ENCODE data around the gene NUP50.

Gene NUP50

DNA sequence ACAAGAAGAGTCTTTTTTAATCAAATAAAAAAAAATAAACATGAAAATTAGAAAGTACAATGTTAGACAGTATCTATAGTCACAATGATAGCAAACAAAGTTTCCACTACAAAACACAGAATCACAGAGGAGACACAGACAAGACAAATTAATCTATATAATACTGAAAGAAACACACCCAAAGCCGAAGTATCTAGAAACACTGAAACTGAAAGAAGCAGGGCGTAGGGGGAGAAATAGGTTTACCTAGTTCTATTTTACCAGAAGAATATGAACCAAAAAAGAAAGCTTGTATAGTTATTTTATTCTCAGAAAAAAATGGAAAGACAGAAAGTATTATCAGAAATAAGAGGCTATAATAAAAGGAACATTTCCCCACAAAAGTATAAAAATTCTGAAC lies 27.1 kb upstream of the NUP50 start:
- TF ChIP-seq, protein P1, sequence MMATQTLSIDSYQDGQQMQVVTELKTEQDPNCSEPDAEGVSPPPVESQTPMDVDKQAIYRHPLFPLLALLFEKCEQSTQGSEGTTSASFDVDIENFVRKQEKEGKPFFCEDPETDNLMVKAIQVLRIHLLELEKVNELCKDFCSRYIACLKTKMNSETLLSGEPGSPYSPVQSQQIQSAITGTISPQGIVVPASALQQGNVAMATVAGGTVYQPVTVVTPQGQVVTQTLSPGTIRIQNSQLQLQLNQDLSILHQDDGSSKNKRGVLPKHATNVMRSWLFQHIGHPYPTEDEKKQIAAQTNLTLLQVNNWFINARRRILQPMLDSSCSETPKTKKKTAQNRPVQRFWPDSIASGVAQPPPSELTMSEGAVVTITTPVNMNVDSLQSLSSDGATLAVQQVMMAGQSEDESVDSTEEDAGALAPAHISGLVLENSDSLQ (IDR thresholded peaks at IDR 0.05): no peak
- TF ChIP-seq ELF4 (IDR thresholded peaks at IDR 0.05) (no peak), SP1 (IDR thresholded peaks at IDR 0.05) (no peak), FOXK2 (IDR thresholded peaks at IDR 0.05) (no peak), ARNT (IDR thresholded peaks at IDR 0.05) (no peak), FOXA1 (IDR thresholded peaks at IDR 0.05) (no peak)
- ChIA-PET POLR2A (no interaction called here), CTCF (no interaction called here)
- no peak for DNase-seq (ENCODE audit: extremely low spot score)

DNA sequence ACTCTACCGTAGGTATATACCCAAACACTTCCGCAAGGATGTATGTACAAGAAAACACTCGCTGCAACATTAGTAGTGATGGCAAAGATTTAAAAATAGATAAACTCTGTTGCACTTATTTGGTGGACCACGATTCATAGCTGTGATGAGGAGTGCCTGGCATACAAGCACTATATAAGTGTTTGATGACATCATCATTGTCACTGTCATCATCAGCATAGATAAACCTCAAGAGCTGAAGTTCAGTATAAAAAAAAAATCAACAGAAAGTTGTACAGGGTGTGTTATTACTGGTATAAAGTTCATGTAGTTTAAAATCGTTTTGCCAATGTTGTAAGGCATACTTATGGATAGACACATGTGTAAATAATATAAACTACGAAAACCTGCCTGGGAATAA lies 24.0 kb upstream of the NUP50 start:
- TF ChIP-seq, protein P1 (IDR thresholded peaks at IDR 0.05): no peak
- no peak for TF ChIP-seq LEF1 (IDR thresholded peaks at IDR 0.05; ENCODE audit: borderline replicate concordance)
- TF ChIP-seq SP1 (IDR thresholded peaks at IDR 0.05): no peak
- TF ChIP-seq HDGF (IDR thresholded peaks at IDR 0.05; ENCODE audit: borderline replicate concordance): no peak
- TF ChIP-seq NFRKB (IDR thresholded peaks at IDR 0.05): no peak
- no peak for TF ChIP-seq TARDBP (IDR thresholded peaks at IDR 0.05)
- TF ChIP-seq ELF4 (IDR thresholded peaks at IDR 0.05): no peak
- no peak for TF ChIP-seq ARNT (IDR thresholded peaks at IDR 0.05)
- TF ChIP-seq ZNF384 (IDR thresholded peaks at IDR 0.05): no peak
- no peak for TF ChIP-seq FOXA1 (IDR thresholded peaks at IDR 0.05)
- no peak for TF ChIP-seq FOXM1 (IDR thresholded peaks at IDR 0.05; ENCODE audit: borderline replicate concordance)
- TF ChIP-seq SUZ12 (IDR thresholded peaks at IDR 0.05): no peak
- no peak for TF ChIP-seq BHLHE40 (IDR thresholded peaks at IDR 0.05; ENCODE audit: borderline replicate concordance)
- TF ChIP-seq CTBP1 (IDR thresholded peaks at IDR 0.05; ENCODE audit: borderline replicate concordance): no peak
- TF ChIP-seq FOXK2 (IDR thresholded peaks at IDR 0.05): no peak
- no peak for DNase-seq (ENCODE audit: extremely low spot score)
- ChIA-PET CTCF (no interaction called here), POLR2A (no interaction called here)

DNA sequence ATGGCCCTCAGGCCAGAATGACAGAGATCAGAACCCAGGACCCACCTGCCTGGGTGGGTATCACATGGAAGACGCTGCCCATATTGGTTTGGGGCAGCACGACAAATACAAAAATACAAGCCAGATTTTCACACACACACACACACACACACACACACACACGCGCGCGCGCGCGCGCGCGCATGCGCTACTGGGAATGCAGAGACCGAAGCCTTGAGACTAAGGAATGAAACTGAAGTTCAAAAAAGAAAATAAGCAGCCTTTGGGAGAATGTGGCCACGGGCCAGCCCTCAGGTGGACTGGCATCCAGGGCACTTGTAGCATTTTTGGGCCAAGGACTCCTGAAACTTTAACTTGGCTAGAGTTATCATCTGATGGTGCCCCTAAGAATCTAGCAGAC lies 21.3 kb upstream of the NUP50 start:
- no peak for DNase-seq (ENCODE audit: extremely low spot score)
- CTCF ChIA-PET: no interaction called here
- no peak for TF ChIP-seq CTBP1 (IDR thresholded peaks at IDR 0.05; ENCODE audit: borderline replicate concordance)
- POLR2A ChIA-PET: no interaction called here

DNA sequence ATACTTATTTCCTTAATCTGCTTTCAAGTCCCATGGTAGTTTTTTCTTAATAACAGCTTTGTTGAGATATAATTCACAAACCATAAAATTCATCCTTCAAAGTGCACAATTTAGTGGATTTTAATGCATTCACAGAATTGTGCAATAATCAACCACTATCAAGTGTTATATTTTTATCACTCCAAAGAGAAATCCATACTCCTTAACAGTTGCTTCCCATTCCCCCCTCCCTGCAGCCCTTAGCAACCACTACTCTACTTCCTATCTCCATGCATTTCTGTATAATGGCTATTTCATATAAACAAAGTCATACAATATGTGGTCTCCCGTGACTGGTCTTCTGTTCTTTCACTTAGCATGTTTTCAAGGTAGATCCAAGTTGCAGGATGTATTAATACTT lies 18.8 kb upstream of the NUP50 start:
- DNase-seq (ENCODE audit: extremely low spot score): no peak
- CTCF ChIA-PET: no interaction called here
- TF ChIP-seq, protein P1 (IDR thresholded peaks at IDR 0.05): no peak
- TF ChIP-seq FOXM1 (IDR thresholded peaks at IDR 0.05; ENCODE audit: borderline replicate concordance): no peak
- TF ChIP-seq SP1 (IDR thresholded peaks at IDR 0.05): no peak
- TF ChIP-seq ARNT (IDR thresholded peaks at IDR 0.05): no peak
- TF ChIP-seq ZNF384 (IDR thresholded peaks at IDR 0.05): no peak
- TF ChIP-seq CTBP1 (IDR thresholded peaks at IDR 0.05; ENCODE audit: borderline replicate concordance): no peak
- TF ChIP-seq SUZ12 (IDR thresholded peaks at IDR 0.05): no peak
- no peak for TF ChIP-seq HDGF (IDR thresholded peaks at IDR 0.05; ENCODE audit: borderline replicate concordance)
- TF ChIP-seq BHLHE40 (IDR thresholded peaks at IDR 0.05; ENCODE audit: borderline replicate concordance): no peak
- no peak for TF ChIP-seq FOXK2 (IDR thresholded peaks at IDR 0.05)
- no peak for TF ChIP-seq FOXA1 (IDR thresholded peaks at IDR 0.05)
- POLR2A ChIA-PET: no interaction called here

DNA sequence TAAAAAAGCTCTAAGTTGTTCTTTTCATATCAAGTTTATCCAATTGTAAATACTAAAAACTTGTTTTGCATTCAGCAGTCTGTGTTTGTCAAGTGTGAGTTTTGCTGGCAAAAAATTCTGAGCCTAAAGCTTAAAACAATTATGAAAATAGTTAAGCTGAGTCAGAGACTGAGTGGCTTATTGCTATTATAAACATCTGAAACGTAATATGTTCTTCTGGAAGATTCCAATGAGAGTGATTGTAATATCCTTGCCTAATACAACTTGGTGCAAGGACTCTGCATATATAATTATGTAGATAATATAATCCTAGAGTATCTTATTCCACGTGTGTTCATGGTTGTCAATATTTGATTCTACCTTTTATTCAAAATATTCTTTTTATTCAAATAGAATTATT lies 14.1 kb upstream of the NUP50 start:
- ChIA-PET POLR2A (interaction anchor here (1.6 kb wide), 1 partner anchor 14 kb away, joined by 5 read pairs; the partner anchor contains the start of gene NUP50), CTCF (no interaction called here)
- no peak for DNase-seq (ENCODE audit: extremely low spot score)
- TF ChIP-seq FOXA1 (IDR thresholded peaks at IDR 0.05) (no peak), ARNT (IDR thresholded peaks at IDR 0.05) (no peak), SP1 (IDR thresholded peaks at IDR 0.05) (no peak), ZNF384 (IDR thresholded peaks at IDR 0.05) (no peak), BHLHE40 (IDR thresholded peaks at IDR 0.05; ENCODE audit: borderline replicate concordance) (no peak), HDGF (IDR thresholded peaks at IDR 0.05; ENCODE audit: borderline replicate concordance) (no peak), L3MBTL2 (conservative IDR thresholded peaks at IDR 0.05) (no peak), NFRKB (IDR thresholded peaks at IDR 0.05) (no peak), CTBP1 (IDR thresholded peaks at IDR 0.05; ENCODE audit: borderline replicate concordance) (no peak), ELF4 (IDR thresholded peaks at IDR 0.05) (no peak), LEF1 (IDR thresholded peaks at IDR 0.05; ENCODE audit: borderline replicate concordance) (no peak), FOXK2 (IDR thresholded peaks at IDR 0.05) (no peak), SUZ12 (IDR thresholded peaks at IDR 0.05) (no peak), TARDBP (IDR thresholded peaks at IDR 0.05) (no peak), FOXM1 (IDR thresholded peaks at IDR 0.05; ENCODE audit: borderline replicate concordance) (no peak)
- TF ChIP-seq, protein P1 (IDR thresholded peaks at IDR 0.05): no peak

DNA sequence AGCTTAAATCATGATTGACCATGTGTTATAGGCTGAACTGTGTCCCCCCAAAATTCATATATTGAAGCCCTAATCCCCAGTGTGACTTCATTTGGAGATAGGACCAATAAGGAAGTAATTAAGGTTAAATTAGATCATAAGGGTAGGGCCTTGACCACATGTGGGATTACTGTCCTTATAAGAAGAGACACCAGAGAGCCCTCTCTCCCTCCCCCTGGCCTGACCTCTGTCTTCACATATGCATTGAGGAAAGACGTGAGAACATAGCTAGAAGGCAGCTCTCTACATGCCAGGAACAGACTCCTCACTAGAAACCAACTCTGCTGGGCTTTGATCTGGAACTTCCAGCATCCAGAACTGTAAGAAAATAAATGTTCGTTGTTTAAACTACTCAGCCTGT lies 13.6 kb upstream of the NUP50 start:
- no peak for DNase-seq (ENCODE audit: extremely low spot score)
- TF ChIP-seq NFRKB (IDR thresholded peaks at IDR 0.05): no peak
- no peak for TF ChIP-seq CTBP1 (IDR thresholded peaks at IDR 0.05; ENCODE audit: borderline replicate concordance)
- TF ChIP-seq FOXA1 (IDR thresholded peaks at IDR 0.05): no peak
- no peak for TF ChIP-seq ZNF384 (IDR thresholded peaks at IDR 0.05)
- TF ChIP-seq SP1 (IDR thresholded peaks at IDR 0.05): no peak
- TF ChIP-seq LEF1 (IDR thresholded peaks at IDR 0.05; ENCODE audit: borderline replicate concordance): no peak
- no peak for TF ChIP-seq ARNT (IDR thresholded peaks at IDR 0.05)
- TF ChIP-seq L3MBTL2 (conservative IDR thresholded peaks at IDR 0.05): no peak
- TF ChIP-seq ELF4 (IDR thresholded peaks at IDR 0.05): no peak
- no peak for TF ChIP-seq HDGF (IDR thresholded peaks at IDR 0.05; ENCODE audit: borderline replicate concordance)
- no peak for TF ChIP-seq SUZ12 (IDR thresholded peaks at IDR 0.05)
- no peak for TF ChIP-seq BHLHE40 (IDR thresholded peaks at IDR 0.05; ENCODE audit: borderline replicate concordance)
- no peak for TF ChIP-seq FOXM1 (IDR thresholded peaks at IDR 0.05; ENCODE audit: borderline replicate concordance)
- TF ChIP-seq TARDBP (IDR thresholded peaks at IDR 0.05): no peak
- no peak for TF ChIP-seq FOXK2 (IDR thresholded peaks at IDR 0.05)
- TF ChIP-seq, protein P1 (IDR thresholded peaks at IDR 0.05): no peak
- POLR2A ChIA-PET: interaction anchor here (1.6 kb wide), 1 partner anchor 14 kb away, joined by 5 read pairs; the partner anchor contains the start of gene NUP50
- CTCF ChIA-PET: no interaction called here
